ENCODE results near the gene AGK. TPM values are rescaled to one million over a fixed set of nuclear protein-coding genes. Genes with fewer than 3 reads are reported as not detected.

Gene AGK
- total RNA-seq, 1 experiment from 2014 or later, result 35.4 TPM

DNA sequence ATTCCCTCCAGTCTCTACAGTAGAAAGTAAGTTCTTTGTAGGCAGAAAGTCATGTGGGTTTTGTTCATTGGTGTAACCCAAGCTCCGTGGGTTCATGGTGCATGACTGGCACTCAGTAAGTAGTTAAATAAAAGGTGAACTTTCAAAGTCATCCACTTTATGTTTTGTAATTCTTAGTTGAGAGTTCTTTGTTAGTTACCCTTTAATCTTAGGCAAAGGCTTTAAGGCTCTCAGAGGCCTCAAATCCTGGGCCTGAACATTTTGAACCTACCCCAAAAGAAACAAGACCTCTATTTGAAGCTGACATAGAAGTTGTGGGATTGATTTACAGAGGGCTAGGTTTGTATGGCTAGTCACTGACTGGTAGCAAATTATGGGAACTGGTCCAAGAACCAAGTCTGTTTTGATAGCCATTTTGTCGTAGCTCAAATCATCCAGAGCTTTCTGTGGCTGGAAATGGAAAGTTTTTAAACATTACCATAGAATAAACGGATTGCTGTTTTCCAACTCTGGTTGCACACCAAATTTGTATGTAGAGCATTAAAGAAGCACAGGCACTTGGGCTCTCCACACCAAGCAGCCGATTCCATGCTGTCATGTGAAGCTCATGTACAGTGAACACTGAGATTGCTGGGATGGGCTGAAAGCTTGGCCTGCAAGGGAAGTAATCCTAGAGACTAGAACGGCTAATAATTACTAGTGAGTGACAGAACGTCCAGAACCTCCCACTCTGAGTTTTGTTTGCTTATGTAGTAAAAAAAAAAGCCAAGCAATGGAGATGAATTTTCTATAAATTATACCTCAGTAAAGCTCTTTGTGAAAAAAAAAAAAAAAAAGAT lies 97.3 kb downstream of the AGK start:
- BruUV-seq (replicated peaks), result no TSS peak
- intact Hi-C loops (cut with micrococcal nuclease), result loop anchor here (2.0 kb wide), 1 partner anchor 578 kb away; no protein-coding TSS in a partner anchor
- Mint-ChIP-seq H3K27ac (ENCODE audit: low read depth, unreplicated experiment) (peak overlapping the region; percentile 50), H3K4me1 (ENCODE audit: insufficient read depth, unreplicated experiment) (peaks cover 6% of the 10 kb centered on the region), H3K4me3 (ENCODE audit: unreplicated experiment) (no peak overlapping the region), H3K27me3 (ENCODE audit: insufficient read depth, unreplicated experiment) (no peaks in the 10 kb centered on the region), H3K36me3 (ENCODE audit: insufficient read depth, unreplicated experiment) (peaks cover 13% of the 10 kb centered on the region), H3K9me3 (ENCODE audit: unreplicated experiment) (no peaks in the 10 kb centered on the region)
- DNase-seq (ENCODE audit: unreplicated experiment), result no peak
- ChIA-PET POLR2A (interaction anchor here (1.1 to 1.4 kb wide), 2 partner anchors 21 to 89 kb away, joined by 3 to 4 read pairs; no protein-coding TSS in a partner anchor), CTCF (interaction anchor here (0.6 to 3.6 kb wide), 12 partner anchors 11 to 988 kb away, joined by 3 to 29 read pairs (median 5); partner anchors contain the start of gene MRPS33)
- TF ChIP-seq, protein P1, sequence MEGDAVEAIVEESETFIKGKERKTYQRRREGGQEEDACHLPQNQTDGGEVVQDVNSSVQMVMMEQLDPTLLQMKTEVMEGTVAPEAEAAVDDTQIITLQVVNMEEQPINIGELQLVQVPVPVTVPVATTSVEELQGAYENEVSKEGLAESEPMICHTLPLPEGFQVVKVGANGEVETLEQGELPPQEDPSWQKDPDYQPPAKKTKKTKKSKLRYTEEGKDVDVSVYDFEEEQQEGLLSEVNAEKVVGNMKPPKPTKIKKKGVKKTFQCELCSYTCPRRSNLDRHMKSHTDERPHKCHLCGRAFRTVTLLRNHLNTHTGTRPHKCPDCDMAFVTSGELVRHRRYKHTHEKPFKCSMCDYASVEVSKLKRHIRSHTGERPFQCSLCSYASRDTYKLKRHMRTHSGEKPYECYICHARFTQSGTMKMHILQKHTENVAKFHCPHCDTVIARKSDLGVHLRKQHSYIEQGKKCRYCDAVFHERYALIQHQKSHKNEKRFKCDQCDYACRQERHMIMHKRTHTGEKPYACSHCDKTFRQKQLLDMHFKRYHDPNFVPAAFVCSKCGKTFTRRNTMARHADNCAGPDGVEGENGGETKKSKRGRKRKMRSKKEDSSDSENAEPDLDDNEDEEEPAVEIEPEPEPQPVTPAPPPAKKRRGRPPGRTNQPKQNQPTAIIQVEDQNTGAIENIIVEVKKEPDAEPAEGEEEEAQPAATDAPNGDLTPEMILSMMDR (IDR thresholded peaks at IDR 0.05; ENCODE audit: unreplicated experiment), result no peak

DNA sequence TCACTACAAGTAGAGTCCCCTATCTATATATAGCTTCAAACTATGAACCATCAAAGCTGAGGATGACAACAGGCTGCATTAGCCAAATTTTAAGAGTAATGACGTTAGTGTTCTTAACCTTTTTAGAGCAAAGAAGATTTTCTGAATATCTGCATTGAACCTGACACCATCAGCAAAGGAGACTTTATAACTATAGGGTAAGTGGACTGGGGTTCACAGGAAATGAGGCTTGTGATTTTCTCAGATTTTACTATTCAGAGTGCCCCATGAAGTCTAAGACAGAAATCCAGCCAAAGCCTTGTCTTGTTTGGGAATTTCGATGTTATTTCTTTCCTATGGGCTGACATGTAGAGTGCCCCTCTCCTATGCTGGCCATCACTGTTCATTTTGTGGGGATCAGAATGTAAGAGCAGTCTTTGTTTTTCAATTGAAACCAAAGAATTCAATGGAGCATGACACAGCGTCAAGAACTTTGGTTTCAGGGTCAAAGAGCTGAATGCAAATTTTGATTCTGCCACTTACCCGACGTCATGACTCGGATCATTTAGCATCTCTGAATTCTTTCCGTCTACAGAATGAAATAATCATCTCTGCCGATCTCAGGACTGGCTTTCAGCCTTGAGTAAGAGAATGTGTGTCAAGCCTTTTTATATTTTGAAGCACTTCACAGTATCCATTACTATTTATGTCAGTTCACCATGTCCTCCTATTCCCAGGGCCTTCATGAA lies 98.1 kb downstream of the AGK start:
- no peaks in the 10 kb centered on the region for H3K27me3 Mint-ChIP-seq (ENCODE audit: insufficient read depth, unreplicated experiment)
- no peak overlapping the region for H3K27ac Mint-ChIP-seq (ENCODE audit: low read depth, unreplicated experiment)
- no TSS peak for BruUV-seq (replicated peaks)
- H3K9me3 Mint-ChIP-seq (ENCODE audit: unreplicated experiment), result no peaks in the 10 kb centered on the region
- POLR2A ChIA-PET, result interaction anchor here (0.9 to 1.4 kb wide), 4 partner anchors 22 to 839 kb away, joined by 3 to 5 read pairs (median 4); partner anchors contain the start of gene SSBP1
- H3K36me3 Mint-ChIP-seq (ENCODE audit: insufficient read depth, unreplicated experiment), result peaks cover 13% of the 10 kb centered on the region
- H3K4me3 Mint-ChIP-seq (ENCODE audit: unreplicated experiment), result no peak overlapping the region
- TF ChIP-seq, protein P1 (IDR thresholded peaks at IDR 0.05; ENCODE audit: unreplicated experiment), result no peak
- intact Hi-C loops (cut with micrococcal nuclease), result loop anchor here (2.0 kb wide), 1 partner anchor 578 kb away; no protein-coding TSS in a partner anchor
- DNase-seq (ENCODE audit: unreplicated experiment), result no peak
- CTCF ChIA-PET, result interaction anchor here (0.6 to 3.6 kb wide), 34 partner anchors 8 to 989 kb away, joined by 3 to 29 read pairs (median 4); partner anchors contain the start of genes MRPS33 and SSBP1
- H3K4me1 Mint-ChIP-seq (ENCODE audit: insufficient read depth, unreplicated experiment), result peaks cover 6% of the 10 kb centered on the region

DNA sequence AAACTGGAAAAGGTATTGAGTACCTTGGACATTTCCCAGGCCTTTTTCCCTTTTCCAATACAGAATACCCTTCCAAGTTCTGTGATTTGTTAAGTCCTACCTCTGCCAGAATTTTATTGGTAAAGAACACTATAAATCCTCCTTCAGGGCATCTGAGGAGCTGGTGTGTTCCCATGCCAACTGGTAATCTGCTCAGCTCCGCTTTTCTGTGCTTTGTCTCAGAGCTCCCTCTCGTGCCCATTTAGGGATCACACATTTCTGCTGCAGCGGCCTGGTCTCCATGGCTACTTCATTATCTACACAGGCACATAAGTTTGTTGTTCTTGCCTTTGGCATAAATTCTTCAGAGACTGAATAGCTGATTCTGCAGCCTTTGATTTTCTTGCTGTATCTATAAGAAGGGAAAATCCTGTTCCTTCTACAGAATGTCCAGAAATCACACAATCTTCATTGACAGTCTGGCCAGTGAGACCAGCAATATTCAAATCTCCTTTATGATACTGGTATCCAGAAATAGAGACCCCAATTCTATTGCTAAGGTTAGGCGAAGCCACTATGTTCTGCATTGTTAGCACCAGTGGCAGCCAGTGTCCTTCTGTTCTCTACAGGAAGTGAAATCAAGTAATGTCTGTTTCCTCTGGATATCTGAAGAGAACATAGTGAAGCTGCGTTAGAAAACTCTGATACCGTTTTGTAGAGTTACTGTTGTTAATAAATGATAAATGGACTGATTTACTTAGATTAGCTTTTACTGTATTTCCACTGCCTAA lies 98.8 kb downstream of the AGK start:
- DNase-seq (ENCODE audit: unreplicated experiment), result peak; percentile 77
- CTCF ChIA-PET, result interaction anchor here (0.6 to 3.6 kb wide), 39 partner anchors 9 to 902 kb away, joined by 3 to 29 read pairs (median 4); partner anchors contain the start of genes MRPS33 and SSBP1
- TF ChIP-seq, protein P1 (IDR thresholded peaks at IDR 0.05; ENCODE audit: unreplicated experiment), result peak; percentile 83
- intact Hi-C loops (cut with micrococcal nuclease), result loop anchor here (1.0 to 5.0 kb wide), 5 partner anchors 117 to 988 kb away; partner anchors contain the start of gene MRPS33
- Mint-ChIP-seq H3K36me3 (ENCODE audit: insufficient read depth, unreplicated experiment) (peaks cover 14% of the 10 kb centered on the region), H3K27me3 (ENCODE audit: insufficient read depth, unreplicated experiment) (no peaks in the 10 kb centered on the region), H3K9me3 (ENCODE audit: unreplicated experiment) (no peaks in the 10 kb centered on the region), H3K4me1 (ENCODE audit: insufficient read depth, unreplicated experiment) (peaks cover 6% of the 10 kb centered on the region), H3K27ac (ENCODE audit: low read depth, unreplicated experiment) (no peak overlapping the region), H3K4me3 (ENCODE audit: unreplicated experiment) (no peak overlapping the region)
- POLR2A ChIA-PET, result interaction anchor here (0.6 to 1.0 kb wide), 3 partner anchors 12 to 839 kb away, joined by 3 to 5 read pairs (median 4); partner anchors contain the start of gene SSBP1
- no TSS peak for BruUV-seq (replicated peaks)
